HG02588 (cell line): Measurements from ENCODE around the gene COL10A1.
A peak's percentile ranks its signal among the peaks of the same experiment; 100 is the strongest.
"Not testable (repeated sequence)": the region's sequence is repeated elsewhere in the genome, so short reads cannot be mapped to it uniquely, and the experiment has no call there.

Source experiments
- ATAC-seq: cut with Tn5 transposase; IDR thresholded peaks from one replicate; pipeline ENCODE4 v1.9.1; 2021; ENCODE audit warnings: mild to moderate bottlenecking, moderate library complexity; ENCODE audit not compliant: unreplicated experiment

Gene COL10A1

GRCh38 chr6:116127771-116128493 is 2.0 kb upstream of the COL10A1 start:
- no peak for ATAC-seq

GRCh38 chr6:116120430-116120829 is 5.5 kb downstream of the COL10A1 start:
- no peak for ATAC-seq

GRCh38 chr6:116118608-116119007 is 7.3 kb downstream of the COL10A1 start:
- ATAC-seq: no peak

- ATAC-seq: no peak
Observed at GRCh38 chr6:116115781-116116180, 10.2 kb downstream of the COL10A1 start.

GRCh38 chr6:116113386-116113785 is 12.5 kb downstream of the COL10A1 start:
- no peak for ATAC-seq

GRCh38 chr6:116111552-116112528 is 14.1 kb downstream of the COL10A1 start:
- peak; percentile 81 for ATAC-seq

GRCh38 chr6:116108836-116109235 is 17.1 kb downstream of the COL10A1 start:
- ATAC-seq: no peak

GRCh38 chr6:116106146-116106545 is 19.8 kb downstream of the COL10A1 start:
- ATAC-seq: no peak

GRCh38 chr6:116105247-116105646 is 20.7 kb downstream of the COL10A1 start:
- no peak for ATAC-seq

GRCh38 chr6:116104636-116105035 is 21.3 kb downstream of the COL10A1 start:
- ATAC-seq: no peak

- no peak for ATAC-seq
Observed at GRCh38 chr6:116102873-116103272, 23.1 kb downstream of the COL10A1 start.

GRCh38 chr6:116101790-116102189 is 24.1 kb downstream of the COL10A1 start:
- no peak for ATAC-seq

- ATAC-seq: no peak
Observed at GRCh38 chr6:116101302-116101718, 24.6 kb downstream of the COL10A1 start.

GRCh38 chr6:116100419-116101301 is 25.3 kb downstream of the COL10A1 start, which contains the start of gene NT5DC1:
Gene NT5DC1 (plus strand): TSS chr6:116100853. CDS start chr6:116100931, 78 bp downstream.
- peak; percentile 88 for ATAC-seq

- ATAC-seq: no peak
Observed at GRCh38 chr6:116099036-116099435, 26.9 kb downstream of the COL10A1 start.

- ATAC-seq: no peak
Observed at GRCh38 chr6:116096979-116097816, 28.7 kb downstream of the COL10A1 start.

- not testable (repeated sequence) for ATAC-seq
Observed at GRCh38 chr6:116096048-116096759, 29.7 kb downstream of the COL10A1 start.

- no peak for ATAC-seq
Observed at GRCh38 chr6:116094041-116094440, 31.9 kb downstream of the COL10A1 start.

- ATAC-seq: peak; percentile 47
Observed at GRCh38 chr6:116090251-116090650, 35.7 kb downstream of the COL10A1 start.
